ENCODE data around the gene GABARAPL1.
"Not testable (repeated sequence)": the region's sequence is repeated elsewhere in the genome, so short reads cannot be mapped to it uniquely, and the experiment has no call there.

Gene GABARAPL1

GRCh38 chr12:10197879-10198278, 14.8 kb upstream of the GABARAPL1 start:
- H3K18ac ChIP-seq (ENCODE audit: low read length) = no peak overlapping the region
- H3K27ac ChIP-seq (replicated peaks; ENCODE audit: low read length) = no peak overlapping the region
- no peak overlapping the region for H3K9ac ChIP-seq (ENCODE audit: low read depth, low read length, poor library complexity)
- no peaks in the 10 kb centered on the region for H3K4me1 ChIP-seq (ENCODE audit: control insufficient read depth in 2 of 2, insufficient read depth in 1 of 2, low read depth in 1 of 2, low read length in 2 of 2)
- no peak overlapping the region for H2BK15ac ChIP-seq (ENCODE audit: low read length)
- no peak overlapping the region for H2BK120ac ChIP-seq (ENCODE audit: low read depth, low read length)
- no peak overlapping the region for H3K14ac ChIP-seq (ENCODE audit: low read length)
- no peak overlapping the region for H3K4me3 ChIP-seq (ENCODE audit: low read length in 2 of 2)
- H2BK5ac ChIP-seq (ENCODE audit: low read length) = no peak overlapping the region
- H3K4me2 ChIP-seq (ENCODE audit: insufficient read depth, low read length, poor library complexity, severe bottlenecking) = no peak overlapping the region
- H3K4ac ChIP-seq (ENCODE audit: low read length) = no peak overlapping the region
- H2AK5ac ChIP-seq (ENCODE audit: low read depth, low read length) = no peak overlapping the region
- H2AFZ ChIP-seq (ENCODE audit: low read length) = no peak overlapping the region
- no peak overlapping the region for H3K23ac ChIP-seq (ENCODE audit: low read depth, low read length, poor library complexity)
- no peaks in the 10 kb centered on the region for H3K79me1 ChIP-seq (ENCODE audit: low read depth, low read length)
- no peaks in the 10 kb centered on the region for H3K36me3 ChIP-seq (replicated peaks in 1 of 2; ENCODE audit: control insufficient read depth in 2 of 2, insufficient read depth in 2 of 2, low read length in 2 of 2)
- H3K9me3 ChIP-seq (replicated peaks in 1 of 2; ENCODE audit: control insufficient read depth in 2 of 2, insufficient read depth in 1 of 2, low read depth in 1 of 2, low read length in 2 of 2) = no peaks in the 10 kb centered on the region
- no peaks in the 10 kb centered on the region for H3K27me3 ChIP-seq (ENCODE audit: control insufficient read depth in 3 of 3, insufficient read depth in 3 of 3, low read depth in 1 of 3, low read length in 3 of 3)
- no peak overlapping the region for H4K8ac ChIP-seq (ENCODE audit: low read depth, low read length)
- H2BK12ac ChIP-seq (ENCODE audit: low read length) = no peak overlapping the region
- no peak for DNase-seq (ENCODE audit: low spot score)
- no CpG with 5 or more reads among the region's 5 CpGs for WGBS, 2 donors (ENCODE audit: extremely low coverage in 2 of 2, insufficient read length in 2 of 2, insufficient replicate concordance in 1 of 2)
- H4K91ac ChIP-seq (ENCODE audit: low read depth, low read length, poor library complexity) = no peak overlapping the region

GRCh38 chr12:10204495-10204894, 8.2 kb upstream of the GABARAPL1 start:
- H2BK15ac ChIP-seq (ENCODE audit: low read length); H3K4me2 ChIP-seq (ENCODE audit: insufficient read depth, low read length, poor library complexity, severe bottlenecking); H3K27ac ChIP-seq (replicated peaks; ENCODE audit: low read length); H4K91ac ChIP-seq (ENCODE audit: low read depth, low read length, poor library complexity); H2AK5ac ChIP-seq (ENCODE audit: low read depth, low read length); H3K14ac ChIP-seq (ENCODE audit: low read length); DNase-seq (ENCODE audit: low spot score); H3K18ac ChIP-seq (ENCODE audit: low read length); H2BK12ac ChIP-seq (ENCODE audit: low read length); H3K27me3 ChIP-seq (ENCODE audit: control insufficient read depth in 3 of 3, insufficient read depth in 3 of 3, low read depth in 1 of 3, low read length in 3 of 3); H3K9ac ChIP-seq (ENCODE audit: low read depth, low read length, poor library complexity); H2AFZ ChIP-seq (ENCODE audit: low read length); H3K36me3 ChIP-seq (replicated peaks in 1 of 2; ENCODE audit: control insufficient read depth in 2 of 2, insufficient read depth in 2 of 2, low read length in 2 of 2); H3K4ac ChIP-seq (ENCODE audit: low read length); H4K8ac ChIP-seq (ENCODE audit: low read depth, low read length); H3K79me1 ChIP-seq (ENCODE audit: low read depth, low read length); H2BK5ac ChIP-seq (ENCODE audit: low read length); H3K23ac ChIP-seq (ENCODE audit: low read depth, low read length, poor library complexity); H3K9me3 ChIP-seq (replicated peaks in 1 of 2; ENCODE audit: control insufficient read depth in 2 of 2, insufficient read depth in 1 of 2, low read depth in 1 of 2, low read length in 2 of 2); H2BK120ac ChIP-seq (ENCODE audit: low read depth, low read length); H3K4me3 ChIP-seq (ENCODE audit: low read length in 2 of 2); H3K4me1 ChIP-seq (ENCODE audit: control insufficient read depth in 2 of 2, insufficient read depth in 1 of 2, low read depth in 1 of 2, low read length in 2 of 2): not testable (repeated sequence)
- no CpG with 5 or more reads among the region's 2 CpGs for WGBS, 2 donors (ENCODE audit: extremely low coverage in 2 of 2, insufficient read length in 2 of 2, insufficient replicate concordance in 1 of 2)

- Histone ChIP-seq H2BK12ac (ENCODE audit: low read length) (no peak overlapping the region), H3K36me3 (replicated peaks in 1 of 2; ENCODE audit: control insufficient read depth in 2 of 2, insufficient read depth in 2 of 2, low read length in 2 of 2) (no peaks in the 10 kb centered on the region), H2BK120ac (ENCODE audit: low read depth, low read length) (no peak overlapping the region), H3K14ac (ENCODE audit: low read length) (no peak overlapping the region), H3K27me3 (ENCODE audit: control insufficient read depth in 3 of 3, insufficient read depth in 3 of 3, low read depth in 1 of 3, low read length in 3 of 3) (no peaks in the 10 kb centered on the region), H4K91ac (ENCODE audit: low read depth, low read length, poor library complexity) (no peak overlapping the region), H3K27ac (replicated peaks; ENCODE audit: low read length) (no peak overlapping the region), H3K4me3 (ENCODE audit: low read length in 2 of 2) (no peak overlapping the region), H2BK15ac (ENCODE audit: low read length) (no peak overlapping the region), H3K18ac (ENCODE audit: low read length) (no peak overlapping the region), H3K9me3 (replicated peaks in 1 of 2; ENCODE audit: control insufficient read depth in 2 of 2, insufficient read depth in 1 of 2, low read depth in 1 of 2, low read length in 2 of 2) (no peaks in the 10 kb centered on the region), H2AK5ac (ENCODE audit: low read depth, low read length) (no peak overlapping the region), H3K9ac (ENCODE audit: low read depth, low read length, poor library complexity) (no peak overlapping the region), H3K4ac (ENCODE audit: low read length) (no peak overlapping the region), H3K4me2 (ENCODE audit: insufficient read depth, low read length, poor library complexity, severe bottlenecking) (no peak overlapping the region), H2BK5ac (ENCODE audit: low read length) (no peak overlapping the region), H2AFZ (ENCODE audit: low read length) (no peak overlapping the region), H3K79me1 (ENCODE audit: low read depth, low read length) (no peaks in the 10 kb centered on the region), H3K23ac (ENCODE audit: low read depth, low read length, poor library complexity) (no peak overlapping the region), H4K8ac (ENCODE audit: low read depth, low read length) (no peak overlapping the region), H3K4me1 (ENCODE audit: control insufficient read depth in 2 of 2, insufficient read depth in 1 of 2, low read depth in 1 of 2, low read length in 2 of 2) (no peaks in the 10 kb centered on the region)
- no peak for DNase-seq (ENCODE audit: low spot score)
- no CpG with 5 or more reads among the region's 3 CpGs for WGBS, 2 donors (ENCODE audit: extremely low coverage in 2 of 2, insufficient read length in 2 of 2, insufficient replicate concordance in 1 of 2)
Measured at GRCh38 chr12:10205220-10205807, 7.4 kb upstream of the GABARAPL1 start.

GRCh38 chr12:10207136-10207535, 5.5 kb upstream of the GABARAPL1 start:
- Histone ChIP-seq H2AFZ (ENCODE audit: low read length) (no peak overlapping the region), H2AK5ac (ENCODE audit: low read depth, low read length) (no peak overlapping the region), H3K18ac (ENCODE audit: low read length) (no peak overlapping the region), H2BK120ac (ENCODE audit: low read depth, low read length) (no peak overlapping the region), H4K8ac (ENCODE audit: low read depth, low read length) (no peak overlapping the region), H3K27me3 (ENCODE audit: control insufficient read depth in 3 of 3, insufficient read depth in 3 of 3, low read depth in 1 of 3, low read length in 3 of 3) (no peaks in the 10 kb centered on the region), H2BK5ac (ENCODE audit: low read length) (no peak overlapping the region), H3K79me1 (ENCODE audit: low read depth, low read length) (no peaks in the 10 kb centered on the region), H3K9ac (ENCODE audit: low read depth, low read length, poor library complexity) (no peak overlapping the region), H3K36me3 (replicated peaks in 1 of 2; ENCODE audit: control insufficient read depth in 2 of 2, insufficient read depth in 2 of 2, low read length in 2 of 2) (no peaks in the 10 kb centered on the region), H4K91ac (ENCODE audit: low read depth, low read length, poor library complexity) (no peak overlapping the region), H3K4ac (ENCODE audit: low read length) (no peak overlapping the region), H3K4me2 (ENCODE audit: insufficient read depth, low read length, poor library complexity, severe bottlenecking) (no peak overlapping the region), H3K4me3 (ENCODE audit: low read length in 2 of 2) (no peak overlapping the region), H3K9me3 (replicated peaks in 1 of 2; ENCODE audit: control insufficient read depth in 2 of 2, insufficient read depth in 1 of 2, low read depth in 1 of 2, low read length in 2 of 2) (no peaks in the 10 kb centered on the region), H2BK15ac (ENCODE audit: low read length) (no peak overlapping the region), H3K14ac (ENCODE audit: low read length) (no peak overlapping the region), H3K23ac (ENCODE audit: low read depth, low read length, poor library complexity) (no peak overlapping the region), H3K27ac (replicated peaks; ENCODE audit: low read length) (no peak overlapping the region), H2BK12ac (ENCODE audit: low read length) (no peak overlapping the region), H3K4me1 (ENCODE audit: control insufficient read depth in 2 of 2, insufficient read depth in 1 of 2, low read depth in 1 of 2, low read length in 2 of 2) (no peaks in the 10 kb centered on the region)
- no CpG with 5 or more reads among the region's 2 CpGs for WGBS, 2 donors (ENCODE audit: extremely low coverage in 2 of 2, insufficient read length in 2 of 2, insufficient replicate concordance in 1 of 2)
- no peak for DNase-seq (ENCODE audit: low spot score)

Data from neuronal stem cell (in vitro differentiated cells).